ENCODE data around the gene ISOC2.
"Not testable (repeated sequence)": the region's sequence is repeated elsewhere in the genome, so short reads cannot be mapped to it uniquely, and the experiment has no call there.

ISOC2 gene

DNA sequence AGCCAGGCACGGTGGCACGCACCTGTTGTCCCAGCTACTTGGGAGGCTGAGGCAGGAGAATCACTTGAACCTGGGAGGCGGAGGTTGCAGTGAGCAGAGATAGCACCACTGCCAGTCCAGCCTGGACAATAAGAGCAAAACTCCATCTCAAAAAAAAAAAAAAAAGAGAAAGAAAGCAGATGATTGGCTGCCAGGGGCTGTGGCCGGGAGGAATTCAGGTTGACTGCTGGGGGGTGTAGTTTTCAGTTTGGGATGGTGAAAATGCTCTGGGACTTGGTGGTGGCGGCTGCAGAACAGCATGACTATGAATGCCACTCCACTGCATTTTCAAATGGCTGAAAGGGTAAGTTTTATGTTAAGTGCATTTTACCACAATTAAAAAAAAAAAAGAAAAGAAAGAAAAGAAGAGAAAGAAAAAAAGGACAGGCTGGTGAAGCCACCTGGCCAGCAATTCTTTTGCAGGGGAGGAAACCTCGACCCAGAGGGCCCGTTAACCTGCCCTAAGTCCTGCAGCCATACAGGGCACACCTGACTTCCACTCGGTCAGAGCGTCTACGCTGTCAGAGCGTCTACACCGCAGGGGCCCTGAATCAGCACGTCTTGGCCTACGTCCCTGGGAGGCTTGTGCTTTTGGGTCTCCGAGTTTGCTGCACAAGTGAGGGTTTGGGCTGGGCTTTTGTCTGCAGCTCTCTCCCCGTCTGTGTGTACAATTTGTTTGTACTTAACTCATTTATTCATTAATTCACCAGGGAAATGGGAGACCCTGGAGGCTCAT, 3.6 kb downstream of the ISOC2 start:
- DNase-seq (ENCODE audit: low read depth), result no peak

DNA sequence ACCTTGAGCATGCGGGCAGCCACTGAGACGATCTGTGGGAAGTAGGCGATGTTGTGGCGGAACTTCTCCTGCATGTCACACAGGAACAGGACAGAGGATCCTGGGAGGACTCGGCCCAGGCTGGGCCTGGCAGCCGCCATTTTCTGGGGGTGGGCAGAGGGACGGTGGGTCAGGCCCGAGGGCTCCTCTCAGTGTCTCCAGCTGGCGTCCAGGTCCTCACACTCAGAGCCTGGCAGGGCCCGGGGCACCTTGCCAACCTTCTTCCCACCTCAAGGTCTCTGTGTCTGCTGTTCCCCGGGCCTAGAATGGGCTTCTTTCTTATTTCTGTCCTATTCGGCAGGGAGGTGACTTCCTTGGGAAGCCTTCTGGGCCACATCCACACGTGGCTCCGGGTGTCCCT, 5.1 kb downstream of the ISOC2 start:
- no peak for DNase-seq (ENCODE audit: low read depth)

DNA sequence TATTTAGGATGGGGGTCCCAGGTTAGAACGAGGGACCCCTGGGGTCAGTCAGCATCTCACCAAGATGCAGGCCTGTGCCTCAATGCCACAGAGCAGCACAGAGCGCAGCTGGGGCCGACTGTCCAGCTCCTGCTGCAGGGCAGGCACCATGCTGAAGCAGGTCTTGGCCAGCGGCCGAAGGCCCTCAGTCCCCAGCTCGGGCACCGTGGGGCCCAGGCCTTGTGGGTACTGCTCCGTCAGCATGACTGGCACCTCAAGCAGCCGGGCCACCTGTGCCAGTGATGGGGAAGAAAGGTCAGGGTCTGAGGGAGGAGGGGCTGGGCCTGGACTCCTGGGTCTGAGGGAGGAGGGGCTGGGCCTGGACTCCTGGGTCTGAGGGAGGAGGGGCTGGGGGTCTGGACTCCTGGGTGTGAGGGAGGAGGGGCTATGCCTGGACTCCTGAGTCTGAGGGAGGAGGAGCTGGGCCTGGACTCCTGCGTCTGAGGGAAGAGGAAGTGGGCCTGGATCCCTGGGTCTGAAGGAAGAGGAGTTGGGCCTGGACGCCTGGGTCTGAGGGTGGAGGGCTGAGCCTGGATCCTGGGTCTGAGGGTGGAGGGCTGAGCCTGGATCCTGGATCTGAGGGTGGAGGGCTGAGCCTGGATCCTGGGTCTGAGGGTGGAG, 5.7 kb downstream of the ISOC2 start:
- DNase-seq (ENCODE audit: low read depth), result no peak

DNA sequence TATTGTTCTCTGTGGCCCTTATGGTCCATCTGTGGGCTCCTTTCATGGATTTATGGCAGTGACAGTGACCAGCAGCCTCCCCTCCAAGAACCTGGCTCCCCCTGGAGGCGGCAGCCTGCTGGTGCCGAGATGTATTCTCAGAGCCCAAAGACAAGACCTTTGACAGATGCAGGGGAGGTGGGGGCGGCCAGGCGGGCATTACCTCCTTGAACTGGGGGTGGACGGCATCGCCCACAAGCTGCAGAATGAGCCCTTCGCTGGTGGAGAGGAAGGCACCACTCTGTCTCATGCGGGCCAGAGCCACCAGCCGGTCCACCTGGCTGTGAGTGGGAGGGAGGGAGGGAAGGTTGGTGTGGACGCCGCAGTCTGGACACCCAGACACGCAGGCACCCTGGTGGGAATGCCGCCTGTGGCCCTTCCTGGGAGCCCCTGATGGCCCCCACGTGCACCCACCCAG, 6.6 kb downstream of the ISOC2 start:
- no peak for DNase-seq (ENCODE audit: low read depth)

DNA sequence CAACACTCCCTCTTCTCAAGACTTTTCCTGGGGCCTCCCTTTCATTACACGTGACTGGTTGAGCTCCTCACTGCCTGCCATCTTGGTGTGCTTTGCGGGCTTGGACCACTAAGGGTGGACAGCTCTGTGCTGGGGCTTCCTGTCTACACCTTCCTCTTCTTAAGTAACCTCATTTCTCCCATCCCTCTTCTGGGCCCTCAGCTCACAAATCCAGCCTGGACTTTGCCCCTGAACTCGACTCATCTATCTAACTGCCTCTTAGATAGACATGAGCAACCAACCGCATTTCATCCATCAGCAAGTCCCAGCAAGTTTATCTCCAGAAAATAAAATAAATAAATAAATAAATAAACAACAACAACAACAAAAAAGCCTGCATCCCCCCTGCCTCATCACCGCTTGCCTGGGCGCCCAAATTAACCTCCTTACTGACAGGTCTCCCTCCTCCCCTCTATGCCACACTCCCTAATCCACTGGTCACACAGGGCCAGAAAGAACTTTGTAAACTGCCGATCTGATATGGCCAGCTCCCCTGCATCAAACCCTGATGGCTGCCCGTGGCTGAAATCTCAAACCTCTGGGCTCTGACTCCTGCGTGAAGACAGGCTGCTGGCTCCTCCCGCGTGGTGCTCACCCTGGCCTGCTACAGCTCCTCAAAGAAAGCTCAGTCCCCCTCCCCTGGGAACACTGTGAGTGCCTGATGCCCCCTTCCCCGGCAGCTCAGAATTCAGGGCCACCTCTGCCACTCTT, 7.8 kb downstream of the ISOC2 start:
- DNase-seq (ENCODE audit: low read depth), result no peak

DNA sequence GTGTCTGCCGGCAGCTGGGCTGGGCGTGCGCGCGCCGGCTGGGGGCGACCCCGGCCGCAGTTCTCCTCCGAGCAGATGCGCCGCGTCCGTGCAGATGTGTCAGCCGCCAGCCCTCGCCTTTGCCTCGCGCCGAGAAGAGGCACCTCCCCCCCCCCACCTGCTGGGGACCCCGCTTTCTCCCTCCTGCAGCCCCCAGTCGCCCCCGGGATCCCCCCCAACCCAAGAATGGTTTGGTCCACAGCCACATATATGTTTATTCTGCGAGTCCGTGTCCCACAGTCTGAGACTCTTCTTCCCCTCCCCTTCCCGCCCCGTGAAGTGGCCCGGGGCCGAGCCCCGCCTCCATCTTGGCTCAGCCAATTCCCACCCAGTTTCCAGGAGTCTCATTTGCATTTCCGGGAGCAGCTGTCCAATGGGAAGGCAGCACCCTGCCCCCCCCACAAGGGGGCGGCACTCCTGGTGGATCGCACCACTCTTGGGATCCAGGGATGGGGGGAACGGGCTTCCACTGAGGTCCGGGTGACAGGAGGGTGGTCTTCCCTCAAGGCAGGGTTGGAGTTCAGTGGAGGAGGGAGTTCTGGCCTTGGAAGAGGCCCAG, 8.6 kb downstream of the ISOC2 start:
- DNase-seq (ENCODE audit: low read depth), result peak; percentile 24

DNA sequence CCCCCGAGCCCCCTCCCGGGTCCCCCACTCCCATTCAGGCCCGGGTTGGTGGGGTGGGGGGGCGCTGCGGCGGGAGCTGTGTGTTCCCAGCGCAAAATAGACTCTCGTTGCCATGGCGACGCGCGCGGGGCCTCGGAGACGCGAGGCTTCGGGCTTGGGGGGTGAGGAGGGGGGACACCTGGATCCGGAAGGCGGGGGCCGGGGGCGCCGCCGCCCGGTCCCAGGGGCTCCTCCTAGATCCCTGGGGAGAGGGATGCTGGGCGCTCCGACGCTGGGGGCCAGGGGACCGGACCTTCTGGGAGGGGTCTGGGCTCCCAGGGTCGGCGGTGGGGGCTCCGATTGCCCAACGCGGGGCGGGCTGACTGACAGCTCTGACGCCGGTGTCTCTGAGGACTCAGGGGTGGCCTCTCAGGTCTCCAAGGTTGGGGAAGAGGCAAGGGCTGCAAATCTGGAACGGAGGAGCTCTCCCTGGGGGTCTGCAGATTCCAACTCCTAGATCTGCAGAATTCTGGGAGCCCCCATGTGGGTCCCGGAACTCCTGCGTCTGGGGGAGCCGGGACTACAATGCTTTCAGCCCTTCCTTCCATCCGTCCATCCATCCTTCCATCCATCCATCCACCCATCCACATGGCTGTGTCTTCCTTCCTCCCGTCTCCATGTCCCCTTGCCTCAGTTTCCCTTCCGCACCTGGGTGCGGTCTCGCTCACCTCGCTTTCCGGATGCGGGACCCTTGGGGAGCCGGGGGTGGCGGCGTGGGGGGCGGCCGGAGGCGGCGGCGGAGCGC, 9.3 kb downstream of the ISOC2 start:
- no peak for DNase-seq (ENCODE audit: low read depth)

DNA sequence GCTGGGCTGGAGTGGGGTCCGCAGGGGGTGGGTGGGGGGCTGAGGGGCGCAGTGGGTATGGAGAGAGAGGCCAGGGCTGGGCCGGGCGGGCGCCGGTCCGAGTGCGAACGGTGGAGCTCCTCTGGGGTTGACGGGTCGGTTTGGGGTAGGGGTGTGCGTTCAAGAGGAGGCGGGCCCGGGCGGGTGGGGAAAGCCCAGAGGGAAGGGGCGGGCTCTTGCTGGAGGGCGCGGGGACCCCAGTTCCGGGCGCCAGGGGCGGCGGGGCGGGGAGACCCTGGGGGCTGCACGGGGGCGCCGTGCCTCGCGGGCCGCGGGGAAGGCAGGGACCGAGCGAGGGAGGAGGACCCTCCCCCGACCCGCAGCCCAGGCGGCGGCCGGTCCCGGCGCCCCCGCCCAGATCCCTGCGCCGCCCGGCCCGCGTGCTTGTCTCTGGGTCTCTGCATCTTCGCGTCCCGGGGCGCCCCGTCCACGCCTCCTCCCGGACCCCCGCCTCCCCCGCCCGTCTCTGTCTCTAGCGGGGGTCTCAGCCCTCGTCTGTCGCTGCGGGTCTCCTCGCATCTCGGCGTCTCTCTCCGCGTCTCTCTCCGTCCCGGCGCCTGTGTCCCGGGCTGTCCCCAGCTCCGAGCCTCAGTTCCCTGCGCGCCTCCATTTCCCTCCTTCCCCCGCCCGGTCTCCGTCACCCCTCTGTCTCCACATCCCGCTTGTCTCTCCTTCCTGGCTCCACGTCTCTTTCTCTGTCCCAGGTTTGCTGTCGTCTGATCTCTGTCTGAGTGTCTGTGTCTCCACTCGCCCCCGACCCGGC, 10.1 kb downstream of the ISOC2 start:
- DNase-seq (ENCODE audit: low read depth), result no peak

DNA sequence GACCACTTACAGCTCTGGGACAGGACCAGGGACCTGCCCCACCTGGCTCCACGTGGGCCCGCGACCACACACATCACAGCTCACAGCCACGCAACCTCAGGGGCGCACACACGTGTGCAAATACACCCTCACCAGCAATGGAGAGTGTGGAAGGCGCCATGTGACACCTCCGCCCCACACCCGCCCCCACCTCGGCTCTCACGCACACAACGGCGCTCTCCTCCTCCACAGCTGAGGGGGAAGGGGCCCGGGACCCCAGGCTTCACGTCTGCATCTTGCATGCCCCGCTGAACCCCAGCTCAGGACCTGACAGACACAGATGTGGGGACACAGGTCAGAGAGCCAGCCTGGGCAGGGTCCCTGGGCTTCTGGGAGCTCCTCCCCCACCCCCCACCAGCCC, 12.0 kb downstream of the ISOC2 start:
- DNase-seq (ENCODE audit: low read depth), result no peak

DNA sequence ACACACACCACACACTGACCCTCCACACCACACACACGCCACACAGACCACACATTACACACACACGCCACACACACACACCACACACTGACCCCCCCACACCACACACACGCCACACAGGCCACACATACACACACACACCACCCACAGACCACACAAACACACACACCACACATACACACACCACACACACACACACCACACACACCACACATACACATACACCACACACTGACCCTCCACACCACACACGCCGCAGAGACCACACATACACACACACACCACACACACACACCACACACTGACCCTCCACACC, 13.3 kb downstream of the ISOC2 start:
- DNase-seq (ENCODE audit: low read depth), result not testable (repeated sequence)

DNA sequence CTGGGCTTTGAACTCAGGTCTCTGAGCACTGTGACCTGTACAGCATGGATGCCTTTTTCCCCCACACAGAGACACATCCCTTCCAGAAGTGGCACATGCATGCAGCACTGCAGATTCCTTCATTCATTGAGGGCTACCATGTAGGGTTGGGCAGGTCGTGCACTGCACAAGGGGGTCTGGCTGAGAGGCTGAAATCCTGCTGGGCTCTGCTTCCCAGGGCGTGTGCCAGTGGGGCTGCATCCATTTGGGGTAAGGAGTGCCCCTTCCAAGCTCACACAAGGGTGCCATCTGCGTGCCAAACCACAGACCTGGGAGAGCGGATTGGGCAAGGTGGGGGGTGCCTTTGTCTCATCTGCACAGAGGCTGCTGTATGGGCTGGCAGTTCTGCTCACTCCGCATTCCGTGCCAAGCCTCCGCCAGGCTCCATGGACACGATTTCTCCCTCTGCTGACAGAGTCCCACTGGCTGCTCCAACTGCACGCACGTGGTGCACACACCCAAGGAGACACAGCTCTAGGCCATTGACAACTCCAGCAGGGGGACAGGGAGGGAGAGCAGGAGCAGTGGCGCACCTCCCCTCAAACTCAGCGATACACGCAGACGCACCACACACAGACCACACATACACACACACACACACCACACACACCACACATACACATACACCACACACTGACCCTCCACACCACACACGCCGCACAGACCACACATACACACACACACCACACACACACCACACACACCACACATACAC, 13.8 kb downstream of the ISOC2 start:
- DNase-seq (ENCODE audit: low read depth), result no peak

DNA sequence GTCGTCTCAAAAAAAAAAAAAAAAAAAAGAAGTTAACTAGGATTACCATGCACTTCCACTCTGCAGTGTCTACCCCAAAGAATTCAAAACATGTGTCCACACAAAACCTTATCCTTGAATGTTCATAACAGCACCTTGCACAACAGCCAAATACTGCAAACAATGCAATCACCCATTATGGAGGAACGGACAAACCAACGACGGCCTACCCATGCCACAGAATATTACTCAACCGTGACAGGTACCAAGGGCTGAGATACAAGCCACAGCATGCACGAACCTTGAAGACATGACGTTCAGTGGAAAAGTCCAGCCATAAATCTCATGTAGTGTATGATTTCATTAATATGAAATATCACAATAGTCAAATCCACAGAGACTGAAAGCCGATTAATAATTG, 15.4 kb downstream of the ISOC2 start:
- no peak for DNase-seq (ENCODE audit: low read depth)

DNA sequence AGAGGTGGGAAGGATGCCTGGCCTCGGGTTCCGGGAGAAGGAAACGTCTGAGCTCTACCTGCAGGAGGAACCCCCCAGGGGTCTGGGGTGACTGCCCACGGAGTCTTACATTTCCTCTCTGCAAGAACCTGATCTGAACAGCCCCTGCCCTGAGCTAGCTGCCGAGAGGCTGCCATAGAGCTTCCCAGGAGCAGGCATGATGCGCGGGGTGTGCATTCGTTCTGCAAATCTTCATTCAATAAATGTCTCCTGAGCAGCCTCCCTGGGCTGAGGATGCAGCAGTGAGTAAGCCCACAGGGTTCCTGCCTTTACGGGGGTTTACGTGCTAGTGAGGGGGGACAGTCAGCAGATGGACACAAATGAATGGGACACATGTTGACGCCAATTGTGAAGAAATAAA, 16.8 kb downstream of the ISOC2 start:
- DNase-seq (ENCODE audit: low read depth), result no peak

DNA sequence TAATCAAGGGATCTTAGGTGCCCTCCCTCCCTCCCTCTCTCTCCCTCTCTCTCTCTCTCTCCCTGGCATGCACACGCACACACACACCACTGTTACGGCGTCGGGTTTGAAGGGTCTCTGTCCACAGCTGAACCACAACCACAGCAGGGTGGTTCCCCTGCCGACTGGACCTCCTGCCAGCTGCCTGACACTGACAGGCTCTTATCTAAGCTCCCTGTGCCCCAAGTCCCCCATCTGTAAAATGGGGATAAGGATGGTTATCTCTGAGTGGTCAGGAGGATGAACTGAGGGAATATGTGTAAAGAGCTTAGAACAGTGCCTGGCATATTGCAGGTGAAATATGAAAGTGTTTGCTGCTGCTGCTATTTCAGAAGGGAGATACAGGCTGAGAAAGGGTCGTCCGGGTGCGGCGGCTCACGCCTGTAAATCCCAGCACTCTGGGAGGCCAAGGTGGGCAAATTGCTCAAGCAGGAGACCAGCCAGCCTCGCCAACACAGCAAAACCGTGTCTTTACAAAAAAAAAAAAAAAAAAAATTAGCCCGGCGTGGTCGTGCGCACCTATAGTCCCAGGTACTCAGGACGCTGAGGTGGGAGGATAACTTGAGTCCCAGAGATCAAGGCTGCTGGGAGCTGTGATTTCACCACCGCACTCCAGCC, 17.5 kb downstream of the ISOC2 start:
- no peak for DNase-seq (ENCODE audit: low read depth)

DNA sequence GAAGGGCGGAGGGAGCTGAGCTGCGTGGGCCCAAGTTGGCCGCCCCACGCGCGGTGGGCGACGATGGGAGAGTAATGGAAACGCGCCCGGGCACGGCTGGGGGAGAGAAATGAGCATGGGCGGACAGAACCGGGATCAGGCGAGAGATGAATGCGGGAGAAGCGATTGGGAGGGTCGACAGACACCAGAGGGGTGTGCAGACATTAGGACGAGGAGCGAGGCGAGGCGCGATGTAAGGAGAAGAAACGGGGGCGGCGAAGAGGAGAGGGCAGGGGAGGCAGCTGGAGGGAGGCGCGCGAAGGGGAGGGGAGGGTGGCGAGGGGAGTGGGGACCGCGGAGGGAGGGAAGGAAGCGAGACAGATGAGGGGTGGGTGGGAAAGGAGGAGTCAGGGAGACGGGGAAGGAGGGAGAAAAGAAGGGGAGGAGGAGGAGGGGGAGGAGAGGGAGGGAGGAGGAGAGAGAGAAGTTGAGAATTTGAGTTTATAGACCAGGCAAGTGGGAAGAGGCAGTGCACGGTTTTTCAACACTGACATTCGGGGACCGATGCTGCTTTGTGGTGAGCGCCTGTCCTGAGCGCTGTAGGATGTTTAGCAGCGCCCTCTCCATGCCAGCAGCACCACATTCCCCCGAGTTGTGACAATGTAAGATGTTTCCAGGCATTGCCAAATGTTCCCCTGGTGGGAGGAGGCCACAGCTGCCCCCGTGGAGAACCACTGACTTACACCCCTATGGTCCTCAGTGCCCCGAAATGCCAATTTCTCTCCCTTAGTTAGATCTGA, 18.2 kb downstream of the ISOC2 start, which contains the start of gene SHISA7:
Gene SHISA7, minus strand, starts transcription at position 256 of the 779 bp plus-strand sequence. CDS start 437 bp downstream, outside the sequence.
- DNase-seq (ENCODE audit: low read depth), result no peak

DNA sequence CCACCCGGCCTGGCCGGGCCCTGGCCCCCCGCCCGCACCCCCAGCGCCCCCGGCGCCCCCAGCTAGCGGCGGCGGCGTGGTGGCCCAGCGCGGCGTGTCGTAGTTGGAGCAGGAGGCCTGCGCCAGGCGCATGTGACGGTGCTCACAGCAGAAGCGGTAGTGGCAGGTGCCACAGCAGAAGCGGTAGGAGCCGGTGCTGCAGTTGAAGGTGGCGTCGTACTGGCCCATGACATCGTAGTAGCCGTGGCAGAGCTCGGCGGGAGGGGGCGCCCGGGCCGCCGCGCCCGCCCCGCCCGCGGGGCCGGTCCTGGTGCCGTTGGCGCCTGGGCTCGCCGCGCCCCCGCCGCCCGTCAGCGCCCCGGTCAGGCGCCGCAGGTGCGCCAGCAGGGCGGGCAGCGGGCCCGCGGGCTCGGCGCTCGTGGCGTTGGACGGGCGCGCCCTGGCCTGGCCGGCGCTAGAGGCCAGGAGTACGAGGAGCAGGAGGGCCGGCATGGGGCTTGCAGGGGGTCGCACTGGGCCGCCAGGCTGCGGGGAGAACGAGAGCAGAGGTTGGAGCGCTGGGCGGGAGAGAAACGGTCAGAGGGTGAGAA, 19.0 kb downstream of the ISOC2 start:
- no peak for DNase-seq (ENCODE audit: low read depth)

DNA sequence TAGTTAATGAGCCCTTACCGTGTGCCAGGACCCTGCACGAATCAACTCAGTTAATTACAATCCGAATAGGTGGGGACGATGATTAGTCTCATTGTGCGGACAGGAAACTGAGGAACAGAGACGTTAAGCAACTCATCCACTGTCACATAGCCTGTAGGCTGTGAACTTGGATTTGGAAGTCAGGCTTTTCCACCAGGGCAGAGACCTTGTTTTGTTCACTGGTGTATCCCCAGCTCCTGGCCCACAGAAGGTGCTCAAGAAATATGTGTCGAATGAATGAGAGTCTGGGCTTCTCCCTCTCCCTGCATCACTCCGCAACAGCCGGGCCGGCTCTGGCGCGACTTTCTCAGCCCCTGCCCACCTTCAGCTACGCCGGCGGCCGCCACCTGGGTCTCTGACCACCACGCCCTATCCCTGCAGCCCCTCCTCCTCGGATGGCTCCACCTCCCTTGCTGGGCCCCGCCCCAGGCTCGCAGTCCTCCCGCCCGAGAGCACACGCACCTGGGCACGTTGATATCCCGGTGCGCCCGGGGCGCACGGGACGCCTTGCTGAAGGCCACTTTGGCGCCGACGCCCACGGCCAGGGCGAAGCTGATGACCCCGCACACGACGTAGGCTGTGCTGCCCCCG, 19.6 kb downstream of the ISOC2 start:
- DNase-seq (ENCODE audit: low read depth), result no peak

DNA sequence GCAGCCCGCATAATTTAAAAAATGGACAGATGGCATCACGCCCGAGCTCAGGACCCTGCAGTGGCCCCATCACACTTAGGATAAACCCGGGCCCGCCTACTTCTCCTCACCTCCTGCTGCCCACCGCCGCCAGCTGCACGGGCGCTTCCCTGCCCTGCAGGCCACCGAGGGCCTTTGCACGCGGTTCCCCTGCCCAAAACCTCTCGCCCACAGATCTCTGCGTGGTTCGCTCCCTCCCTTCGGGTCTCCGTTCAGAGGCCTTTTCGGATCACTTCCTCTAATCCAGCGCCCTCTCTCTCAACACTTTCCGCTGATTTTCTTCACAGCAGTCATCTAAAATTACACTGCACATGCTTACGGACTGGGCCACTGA, 20.1 kb downstream of the ISOC2 start:
- no peak for DNase-seq (ENCODE audit: low read depth)

All from stimulated activated CD8-positive, alpha-beta memory T cell treated with anti-CD3 and anti-CD28 coated beads, Interleukin-4, amount 100 ng/mL, for 24 hours (primary cell).